Mucosa of descending colon (tissue), 3 donors: Measurements from ENCODE around the gene PAK3. TPM values are rescaled to one million over a fixed set of nuclear protein-coding genes. Genes with fewer than 3 reads are reported as not detected.
A peak's percentile ranks its signal among the peaks of the same experiment; 100 is the strongest.

Source experiments
- ATAC-seq: fragments of 200-7000 bp; cut with Tn5 transposase; one replicate; pipeline ENCODE4 v1.9.1; 2020; ENCODE audit warnings: mild to moderate bottlenecking, moderate library complexity
- DNase-seq, 3 donors: peaks; one replicate each; pipeline ENCODE4 v3.0.0-alpha.2; 2020
- H3K36me3 ChIP-seq: fragments of 200-600 bp; one replicate; pipeline ENCODE4 v1.8.0; 2021; ENCODE audit warnings: low read depth, mild to moderate bottlenecking
- H3K4me1 ChIP-seq: fragments of 200-600 bp; one replicate; pipeline ENCODE4 v1.8.0; 2021; ENCODE audit warnings: low read depth, mild to moderate bottlenecking
- H3K4me3 ChIP-seq: fragments of 200-600 bp; one replicate; pipeline ENCODE4 v1.8.0; 2021; ENCODE audit warnings: mild to moderate bottlenecking
- H3K9me3 ChIP-seq: fragments of 200-600 bp; one replicate; pipeline ENCODE4 v1.8.0; 2021; ENCODE audit warnings: mild to moderate bottlenecking
- intact Hi-C, 2 donors: fragments of 100-400 bp; cut with DNase I in 1 of 2; cut with micrococcal nuclease in 1 of 2; formaldehyde crosslinking; loops; one replicate each; pipeline versions ENCODE4 v1.11.0 to v1.11.1; 2022; cut with DNase I, micrococcal nuclease
- total RNA-seq, 3 donors: library from RNA; stranded (reverse); fragmentation: NEBNext Ultra II Directional in 2 of 3; extraction: Animal tissue kit (Norgen Biotek cat#: 25700) in 2 of 3; gene quantifications; one replicate each; pipeline versions ENCODE4 v1.2.1 to v1.2.4, GENCODE V29; 2021 to 2023
- TF ChIP-seq, protein P1 (sequence below): fragments of 200-600 bp; IDR thresholded peaks from one replicate; pipeline ENCODE4 v1.8.0; 2022; ENCODE audit warnings: antibody characterized with exemption, mild to moderate bottlenecking
- donor health status: DM: no; HTN: no; CAD: no; lungs with moderate emphysema.
- donor health status: DM: no; HTN: no; CAD: no.
- donor health status: DM: no; HTN: yes; CAD: no.

PAK3 gene
- total RNA-seq, 3 donors from 2014 or later: 0.38 to 2.0 (median 1.1) TPM

DNA sequence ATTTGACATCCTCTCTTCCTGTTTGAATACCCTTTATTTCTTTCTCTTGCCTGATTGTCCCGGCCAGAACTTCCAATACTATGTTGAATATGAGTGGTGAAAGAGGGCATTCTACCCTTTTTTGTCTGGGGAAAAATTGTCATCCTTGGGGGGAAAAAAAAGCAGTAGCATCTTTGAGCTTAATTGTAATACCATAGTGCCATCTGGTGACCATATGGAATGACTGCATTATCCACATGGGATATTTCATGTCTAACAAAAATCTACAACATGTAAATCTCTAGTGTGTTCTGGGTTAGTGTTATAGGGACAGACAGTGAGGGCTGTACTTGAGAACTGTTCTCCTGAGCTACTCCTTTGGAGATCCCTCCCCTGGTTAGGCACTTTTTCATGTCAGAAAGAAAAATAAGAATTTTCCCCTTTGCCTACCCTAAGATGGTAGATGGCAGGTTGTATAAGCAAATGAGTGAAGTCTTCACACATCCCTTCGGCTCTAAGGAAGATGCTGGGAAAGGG lies 148.3 kb downstream of the PAK3 start:
- no peak for ATAC-seq
- Histone ChIP-seq H3K36me3 (no peaks in the 10 kb centered on the region), H3K4me3 (no peak overlapping the region), H3K4me1 (no peaks in the 10 kb centered on the region), H3K9me3 (no peaks in the 10 kb centered on the region)
- intact Hi-C loops: no loop called here
- TF ChIP-seq, protein P1, sequence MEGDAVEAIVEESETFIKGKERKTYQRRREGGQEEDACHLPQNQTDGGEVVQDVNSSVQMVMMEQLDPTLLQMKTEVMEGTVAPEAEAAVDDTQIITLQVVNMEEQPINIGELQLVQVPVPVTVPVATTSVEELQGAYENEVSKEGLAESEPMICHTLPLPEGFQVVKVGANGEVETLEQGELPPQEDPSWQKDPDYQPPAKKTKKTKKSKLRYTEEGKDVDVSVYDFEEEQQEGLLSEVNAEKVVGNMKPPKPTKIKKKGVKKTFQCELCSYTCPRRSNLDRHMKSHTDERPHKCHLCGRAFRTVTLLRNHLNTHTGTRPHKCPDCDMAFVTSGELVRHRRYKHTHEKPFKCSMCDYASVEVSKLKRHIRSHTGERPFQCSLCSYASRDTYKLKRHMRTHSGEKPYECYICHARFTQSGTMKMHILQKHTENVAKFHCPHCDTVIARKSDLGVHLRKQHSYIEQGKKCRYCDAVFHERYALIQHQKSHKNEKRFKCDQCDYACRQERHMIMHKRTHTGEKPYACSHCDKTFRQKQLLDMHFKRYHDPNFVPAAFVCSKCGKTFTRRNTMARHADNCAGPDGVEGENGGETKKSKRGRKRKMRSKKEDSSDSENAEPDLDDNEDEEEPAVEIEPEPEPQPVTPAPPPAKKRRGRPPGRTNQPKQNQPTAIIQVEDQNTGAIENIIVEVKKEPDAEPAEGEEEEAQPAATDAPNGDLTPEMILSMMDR: no peak
- no peak for DNase-seq

DNA sequence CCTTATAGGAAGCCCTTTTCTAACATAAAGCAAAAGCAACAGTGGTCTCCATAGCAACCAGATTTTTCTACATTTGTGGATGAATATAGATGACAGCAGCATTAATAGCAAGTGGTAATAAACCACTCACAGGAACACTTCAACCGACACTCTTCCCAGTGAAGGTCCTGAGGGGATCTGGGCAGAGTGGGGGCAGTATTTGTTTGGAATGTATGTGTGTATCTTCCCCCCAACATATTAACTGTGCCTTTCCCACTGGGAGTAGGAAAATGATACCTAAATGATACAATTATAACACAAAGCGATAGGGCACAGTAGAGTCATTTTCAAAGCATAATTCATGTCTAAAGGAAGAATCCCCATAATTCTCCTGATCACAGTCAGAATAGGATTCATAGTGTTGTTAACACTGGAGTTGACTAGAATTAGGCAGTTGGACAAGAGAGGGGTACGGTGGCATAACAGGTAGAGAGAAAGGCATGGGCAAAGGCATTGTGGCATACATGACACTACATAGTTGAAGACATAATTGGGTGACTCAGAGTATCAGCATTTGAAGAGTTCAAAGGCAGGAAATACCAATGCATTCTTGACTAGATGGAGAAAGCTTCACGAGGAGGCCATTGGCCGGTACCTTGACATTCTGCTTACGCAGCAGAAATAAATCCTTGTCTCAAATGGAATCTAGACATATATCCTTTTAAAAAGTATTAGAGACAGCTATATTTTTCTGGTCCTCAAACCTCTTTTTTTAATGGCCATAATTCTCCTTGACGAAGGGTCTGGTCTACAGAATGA lies 159.1 kb downstream of the PAK3 start:
- Histone ChIP-seq H3K4me3 (no peak overlapping the region), H3K9me3 (no peaks in the 10 kb centered on the region), H3K36me3 (no peaks in the 10 kb centered on the region), H3K4me1 (no peaks in the 10 kb centered on the region)
- no peak for ATAC-seq
- no peak for DNase-seq
- intact Hi-C loops: no loop called here
- TF ChIP-seq, protein P1: no peak

DNA sequence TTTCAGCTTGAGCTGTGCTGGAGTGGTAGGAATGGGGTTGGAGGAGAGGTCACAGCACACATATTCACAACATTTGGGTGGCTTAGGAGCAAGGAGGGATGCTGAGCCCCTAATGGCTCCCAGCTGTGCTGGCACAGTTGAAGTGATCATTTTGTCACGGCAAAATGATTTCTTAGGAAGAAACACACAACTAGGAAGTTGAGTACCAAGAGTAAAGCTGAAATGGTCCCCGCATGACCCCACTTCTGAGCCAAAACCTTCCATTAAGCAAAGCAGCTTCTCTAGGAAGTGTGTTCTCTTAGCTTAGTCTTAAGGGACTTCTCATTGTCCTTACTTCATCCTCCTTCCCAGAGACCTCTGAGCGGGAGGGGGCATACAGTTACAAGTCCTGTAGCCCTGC lies 161.7 kb downstream of the PAK3 start:
- intact Hi-C loops: no loop called here
- TF ChIP-seq, protein P1: no peak
- no peak overlapping the region for H3K4me3 ChIP-seq

DNA sequence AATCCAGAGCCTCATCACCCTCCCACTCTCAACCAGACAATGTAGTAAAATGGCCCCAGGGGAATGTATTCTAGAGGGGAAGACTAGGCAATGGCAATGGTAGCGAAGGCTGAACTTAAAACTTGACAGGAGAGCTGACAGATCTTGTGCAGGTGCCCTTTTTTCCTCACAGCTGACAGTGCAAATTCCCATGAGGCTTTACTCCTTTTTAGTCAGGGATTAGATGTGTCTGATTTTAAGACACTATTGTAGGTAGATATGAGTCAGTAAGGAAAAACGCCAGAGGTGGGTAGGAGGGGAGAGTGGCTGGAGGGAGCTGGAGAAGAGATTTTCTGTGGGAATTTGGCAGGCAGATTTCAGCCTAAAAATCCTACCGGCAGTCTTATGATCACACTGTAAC lies 163.6 kb downstream of the PAK3 start:
- H3K36me3 ChIP-seq: no peaks in the 10 kb centered on the region
- intact Hi-C loops: no loop called here
- no peaks in the 10 kb centered on the region for H3K4me1 ChIP-seq
- DNase-seq (no peak), ATAC-seq (no peak)
- no peak overlapping the region for H3K4me3 ChIP-seq
- no peaks in the 10 kb centered on the region for H3K9me3 ChIP-seq
- TF ChIP-seq, protein P1: no peak

More for the DNA sequence above, 161.7 kb downstream of the PAK3 start:
- peak in 1 of 3 donors; percentile 4 for DNase-seq
- H3K9me3 ChIP-seq: no peaks in the 10 kb centered on the region
- no peak for ATAC-seq
- no peaks in the 10 kb centered on the region for H3K36me3 ChIP-seq
- H3K4me1 ChIP-seq: no peaks in the 10 kb centered on the region

DNA sequence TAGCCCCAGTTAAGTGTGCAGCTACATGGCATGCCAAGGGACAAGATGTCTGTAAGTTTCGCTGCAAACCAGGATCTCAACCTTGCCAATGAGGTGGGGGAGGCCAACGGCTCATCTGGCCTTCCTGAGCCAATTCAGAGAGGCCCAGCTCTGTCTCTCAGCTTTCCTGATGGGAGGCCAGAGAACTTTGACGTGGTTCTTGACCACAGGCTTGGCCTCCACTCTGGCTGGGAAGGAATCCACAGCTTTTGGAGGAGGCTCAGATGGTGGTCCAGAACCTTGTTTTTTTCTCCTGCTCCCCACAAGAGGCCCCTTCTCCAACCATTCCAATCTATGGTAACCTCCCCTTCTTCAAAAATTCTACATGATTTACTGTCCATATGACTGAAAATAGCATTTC lies 164.5 kb downstream of the PAK3 start:
- DNase-seq (no peak), ATAC-seq (no peak)
- Histone ChIP-seq H3K4me1 (no peaks in the 10 kb centered on the region), H3K4me3 (no peak overlapping the region), H3K36me3 (no peaks in the 10 kb centered on the region), H3K9me3 (no peaks in the 10 kb centered on the region)
- TF ChIP-seq, protein P1: no peak
- intact Hi-C loops: loop anchor here in 1 of 2 donors (10.0 kb wide), 1 partner anchor 184 kb away; no protein-coding TSS in a partner anchor
